Panc1 (cell line): ENCODE results near the gene GCK.

Experiments
- POLR2AphosphoS5 ChIP-seq: IDR thresholded peaks from 2 replicates; pipeline ENCODE4 v1.6.1; 2012; ENCODE audit warnings: mild to moderate bottlenecking, low read depth, low read length, moderate library complexity
- SIN3A ChIP-seq: IDR thresholded peaks from 2 replicates; pipeline ENCODE4 v1.6.1; 2012; ENCODE audit warnings: low read depth, mild to moderate bottlenecking, low read length, moderate library complexity, borderline replicate concordance; ENCODE audit not compliant: insufficient read depth
- TCF7L2 ChIP-seq: IDR thresholded peaks from 2 replicates; pipeline ENCODE4 v1.6.1; 2011; ENCODE audit warnings: mild to moderate bottlenecking, low read depth, low read length, inconsistent platforms
- TF ChIP-seq, protein P1 (sequence below): fragments of 450-650 bp; IDR thresholded peaks from 2 replicates; pipeline ENCODE4 v1.5.1; 2017; ENCODE audit warnings: mild to moderate bottlenecking
- TF ChIP-seq, protein P2 (sequence below), 2 experiments: IDR thresholded peaks; 2 replicates each; pipeline ENCODE4 v1.6.1; 2011 to 2012; ENCODE audit warnings: low read depth in 2 of 2, control low read depth in 1 of 2, low read length in 1 of 2, mild to moderate bottlenecking in 1 of 2, moderate library complexity in 1 of 2; ENCODE audit not compliant: insufficient read depth in 1 of 2

- TF ChIP-seq, protein P1, sequence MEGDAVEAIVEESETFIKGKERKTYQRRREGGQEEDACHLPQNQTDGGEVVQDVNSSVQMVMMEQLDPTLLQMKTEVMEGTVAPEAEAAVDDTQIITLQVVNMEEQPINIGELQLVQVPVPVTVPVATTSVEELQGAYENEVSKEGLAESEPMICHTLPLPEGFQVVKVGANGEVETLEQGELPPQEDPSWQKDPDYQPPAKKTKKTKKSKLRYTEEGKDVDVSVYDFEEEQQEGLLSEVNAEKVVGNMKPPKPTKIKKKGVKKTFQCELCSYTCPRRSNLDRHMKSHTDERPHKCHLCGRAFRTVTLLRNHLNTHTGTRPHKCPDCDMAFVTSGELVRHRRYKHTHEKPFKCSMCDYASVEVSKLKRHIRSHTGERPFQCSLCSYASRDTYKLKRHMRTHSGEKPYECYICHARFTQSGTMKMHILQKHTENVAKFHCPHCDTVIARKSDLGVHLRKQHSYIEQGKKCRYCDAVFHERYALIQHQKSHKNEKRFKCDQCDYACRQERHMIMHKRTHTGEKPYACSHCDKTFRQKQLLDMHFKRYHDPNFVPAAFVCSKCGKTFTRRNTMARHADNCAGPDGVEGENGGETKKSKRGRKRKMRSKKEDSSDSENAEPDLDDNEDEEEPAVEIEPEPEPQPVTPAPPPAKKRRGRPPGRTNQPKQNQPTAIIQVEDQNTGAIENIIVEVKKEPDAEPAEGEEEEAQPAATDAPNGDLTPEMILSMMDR: no peak
- TF ChIP-seq POLR2AphosphoS5 (no peak), SIN3A (no peak), TCF7L2 (no peak)
- TF ChIP-seq, protein P2, sequence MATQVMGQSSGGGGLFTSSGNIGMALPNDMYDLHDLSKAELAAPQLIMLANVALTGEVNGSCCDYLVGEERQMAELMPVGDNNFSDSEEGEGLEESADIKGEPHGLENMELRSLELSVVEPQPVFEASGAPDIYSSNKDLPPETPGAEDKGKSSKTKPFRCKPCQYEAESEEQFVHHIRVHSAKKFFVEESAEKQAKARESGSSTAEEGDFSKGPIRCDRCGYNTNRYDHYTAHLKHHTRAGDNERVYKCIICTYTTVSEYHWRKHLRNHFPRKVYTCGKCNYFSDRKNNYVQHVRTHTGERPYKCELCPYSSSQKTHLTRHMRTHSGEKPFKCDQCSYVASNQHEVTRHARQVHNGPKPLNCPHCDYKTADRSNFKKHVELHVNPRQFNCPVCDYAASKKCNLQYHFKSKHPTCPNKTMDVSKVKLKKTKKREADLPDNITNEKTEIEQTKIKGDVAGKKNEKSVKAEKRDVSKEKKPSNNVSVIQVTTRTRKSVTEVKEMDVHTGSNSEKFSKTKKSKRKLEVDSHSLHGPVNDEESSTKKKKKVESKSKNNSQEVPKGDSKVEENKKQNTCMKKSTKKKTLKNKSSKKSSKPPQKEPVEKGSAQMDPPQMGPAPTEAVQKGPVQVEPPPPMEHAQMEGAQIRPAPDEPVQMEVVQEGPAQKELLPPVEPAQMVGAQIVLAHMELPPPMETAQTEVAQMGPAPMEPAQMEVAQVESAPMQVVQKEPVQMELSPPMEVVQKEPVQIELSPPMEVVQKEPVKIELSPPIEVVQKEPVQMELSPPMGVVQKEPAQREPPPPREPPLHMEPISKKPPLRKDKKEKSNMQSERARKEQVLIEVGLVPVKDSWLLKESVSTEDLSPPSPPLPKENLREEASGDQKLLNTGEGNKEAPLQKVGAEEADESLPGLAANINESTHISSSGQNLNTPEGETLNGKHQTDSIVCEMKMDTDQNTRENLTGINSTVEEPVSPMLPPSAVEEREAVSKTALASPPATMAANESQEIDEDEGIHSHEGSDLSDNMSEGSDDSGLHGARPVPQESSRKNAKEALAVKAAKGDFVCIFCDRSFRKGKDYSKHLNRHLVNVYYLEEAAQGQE (IDR thresholded peaks at IDR 0.05; ENCODE audit: insufficient read depth in 1 of 2, low read depth in 2 of 2, low read length in 1 of 2): no peak
These were observed 93.5 kb downstream of the GCK start for GRCh38 chr7:44095781-44096180.
